Peyer's patch (tissue), 4 donors: ENCODE data around the gene CCL26.

ENCODE experiments used
- POLR2A ChIP-seq, 2 donors: fragments of 450-650 bp; IDR thresholded peaks; one replicate each; pipeline ENCODE4 v1.5.1; 2017; ENCODE audit warnings: antibody characterized with exemption in 2 of 2, mild to moderate bottlenecking in 2 of 2, moderate library complexity in 2 of 2
- TF ChIP-seq, protein P1 (sequence below), 6 experiments: fragments of 450-650 bp in 4 of 6; fragments of 200-600 bp in 2 of 6; sonication (generic) in 1 of 6; IDR thresholded peaks; one replicate each; pipeline ENCODE4 v1.5.1; 2017 to 2019; ENCODE audit warnings: antibody characterized with exemption in 6 of 6, mild to moderate bottlenecking in 3 of 6, moderate library complexity in 1 of 6

GRCh38 chr7:75734586-75735458, 37.2 kb downstream of the CCL26 start:
- TF ChIP-seq, protein P1, sequence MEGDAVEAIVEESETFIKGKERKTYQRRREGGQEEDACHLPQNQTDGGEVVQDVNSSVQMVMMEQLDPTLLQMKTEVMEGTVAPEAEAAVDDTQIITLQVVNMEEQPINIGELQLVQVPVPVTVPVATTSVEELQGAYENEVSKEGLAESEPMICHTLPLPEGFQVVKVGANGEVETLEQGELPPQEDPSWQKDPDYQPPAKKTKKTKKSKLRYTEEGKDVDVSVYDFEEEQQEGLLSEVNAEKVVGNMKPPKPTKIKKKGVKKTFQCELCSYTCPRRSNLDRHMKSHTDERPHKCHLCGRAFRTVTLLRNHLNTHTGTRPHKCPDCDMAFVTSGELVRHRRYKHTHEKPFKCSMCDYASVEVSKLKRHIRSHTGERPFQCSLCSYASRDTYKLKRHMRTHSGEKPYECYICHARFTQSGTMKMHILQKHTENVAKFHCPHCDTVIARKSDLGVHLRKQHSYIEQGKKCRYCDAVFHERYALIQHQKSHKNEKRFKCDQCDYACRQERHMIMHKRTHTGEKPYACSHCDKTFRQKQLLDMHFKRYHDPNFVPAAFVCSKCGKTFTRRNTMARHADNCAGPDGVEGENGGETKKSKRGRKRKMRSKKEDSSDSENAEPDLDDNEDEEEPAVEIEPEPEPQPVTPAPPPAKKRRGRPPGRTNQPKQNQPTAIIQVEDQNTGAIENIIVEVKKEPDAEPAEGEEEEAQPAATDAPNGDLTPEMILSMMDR (IDR thresholded peaks at IDR 0.05) = no peak
- TF ChIP-seq POLR2A (IDR thresholded peaks at IDR 0.05) = no peak
